AG20443 (cell line): ENCODE results near the gene NETO2.
"Not testable (repeated sequence)": the region's sequence is repeated elsewhere in the genome, so short reads cannot be mapped to it uniquely, and the experiment has no call there.

Experiments
- DNase-seq: peaks from one replicate; pipeline ENCODE4 v3.0.0; 2012; ENCODE audit warnings: low spot score, mixed read lengths

NETO2 gene

GRCh38 chr16:47065766-47066688 lies 77.7 kb downstream of the NETO2 start:
- DNase-seq, result no peak

GRCh38 chr16:47064775-47065174 lies 79.0 kb downstream of the NETO2 start:
- no peak for DNase-seq

GRCh38 chr16:47063011-47063724 lies 80.6 kb downstream of the NETO2 start:
- DNase-seq, result no peak

GRCh38 chr16:47061204-47061603 lies 82.5 kb downstream of the NETO2 start:
- DNase-seq, result no peak

GRCh38 chr16:47060596-47060995 lies 83.1 kb downstream of the NETO2 start:
- DNase-seq, result no peak

- DNase-seq, result no peak
Observed at GRCh38 chr16:47059991-47060390, 83.8 kb downstream of the NETO2 start.

GRCh38 chr16:47059130-47059529 lies 84.6 kb downstream of the NETO2 start:
- not testable (repeated sequence) for DNase-seq

- no peak for DNase-seq
Observed at GRCh38 chr16:47058295-47059086, 85.3 kb downstream of the NETO2 start.

- DNase-seq, result no peak
Observed at GRCh38 chr16:47057630-47057993, 86.1 kb downstream of the NETO2 start.

GRCh38 chr16:47056688-47057629 lies 86.8 kb downstream of the NETO2 start:
- DNase-seq, result no peak

- DNase-seq, result not testable (repeated sequence)
Observed at GRCh38 chr16:47056061-47056460, 87.7 kb downstream of the NETO2 start.

GRCh38 chr16:47055136-47055885 lies 88.4 kb downstream of the NETO2 start:
- DNase-seq, result no peak

- no peak for DNase-seq
Observed at GRCh38 chr16:47054306-47054705, 89.4 kb downstream of the NETO2 start.

- no peak for DNase-seq
Observed at GRCh38 chr16:47053895-47054294, 89.8 kb downstream of the NETO2 start.

- DNase-seq, result no peak
Observed at GRCh38 chr16:47052666-47053640, 90.8 kb downstream of the NETO2 start.

GRCh38 chr16:47051031-47051430 lies 92.7 kb downstream of the NETO2 start:
- DNase-seq, result no peak

GRCh38 chr16:47049901-47050583 lies 93.7 kb downstream of the NETO2 start:
- no peak for DNase-seq

- DNase-seq, result no peak
Observed at GRCh38 chr16:47047524-47048203, 96.1 kb downstream of the NETO2 start.
